GM12872 (cell line): ENCODE data around the gene GPANK1.

Experiments
- TF ChIP-seq, protein P1 (sequence below): IDR thresholded peaks from 3 replicates; pipeline ENCODE4 v1.5.1; 2011; ENCODE audit warnings: low read depth, mild to moderate bottlenecking, low read length, moderate library complexity; ENCODE audit not compliant: insufficient read depth

The GPANK1 gene

DNA sequence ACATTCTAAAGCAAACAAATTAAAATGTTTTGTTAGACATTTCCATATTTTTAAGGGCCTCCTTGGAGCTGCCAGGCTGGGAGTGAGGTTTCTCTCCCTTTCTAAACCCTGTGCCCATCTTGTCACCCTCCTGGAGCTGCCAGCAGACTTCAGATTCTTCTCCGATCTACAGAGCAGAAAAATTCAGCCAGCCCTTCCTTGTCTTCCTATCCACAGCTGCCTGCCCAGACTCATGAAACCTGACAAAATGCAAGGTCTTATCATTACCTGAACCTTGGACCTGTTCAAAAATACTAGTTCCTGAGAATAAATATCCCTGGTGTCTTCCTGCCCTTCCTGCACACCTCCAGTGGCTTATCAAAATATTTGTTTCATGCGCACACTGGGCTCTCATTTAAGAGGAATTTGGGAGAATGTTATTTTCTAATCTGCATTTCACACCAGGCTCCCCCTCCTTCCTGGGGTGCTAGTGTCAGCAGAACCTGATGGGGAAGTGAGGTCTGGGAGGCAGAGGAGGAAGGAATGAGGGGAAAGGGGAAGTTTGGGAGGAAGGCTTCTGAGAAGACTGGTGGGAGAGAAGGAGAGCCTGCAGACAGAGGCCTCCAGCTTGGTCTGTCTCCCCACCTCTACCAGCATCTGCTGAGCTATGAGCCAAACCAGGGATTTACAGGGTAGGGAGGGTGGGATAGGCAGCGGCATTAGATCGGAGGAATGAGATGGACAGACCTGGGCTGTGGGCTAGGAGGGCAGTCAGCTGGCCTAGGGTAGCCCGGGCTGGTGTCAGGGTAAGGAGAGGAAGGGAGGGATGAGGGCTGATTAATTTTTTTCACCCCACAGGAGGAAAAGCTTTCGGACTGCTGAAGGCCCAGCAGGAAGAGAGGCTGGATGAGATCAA, 49.9 kb downstream of the GPANK1 start, which contains the start of gene AIF1:
AIF1 (plus strand) TSS at position 551 of the 895 bp plus-strand sequence; CDS start at position 647, 96 bp downstream.
- TF ChIP-seq, protein P1, sequence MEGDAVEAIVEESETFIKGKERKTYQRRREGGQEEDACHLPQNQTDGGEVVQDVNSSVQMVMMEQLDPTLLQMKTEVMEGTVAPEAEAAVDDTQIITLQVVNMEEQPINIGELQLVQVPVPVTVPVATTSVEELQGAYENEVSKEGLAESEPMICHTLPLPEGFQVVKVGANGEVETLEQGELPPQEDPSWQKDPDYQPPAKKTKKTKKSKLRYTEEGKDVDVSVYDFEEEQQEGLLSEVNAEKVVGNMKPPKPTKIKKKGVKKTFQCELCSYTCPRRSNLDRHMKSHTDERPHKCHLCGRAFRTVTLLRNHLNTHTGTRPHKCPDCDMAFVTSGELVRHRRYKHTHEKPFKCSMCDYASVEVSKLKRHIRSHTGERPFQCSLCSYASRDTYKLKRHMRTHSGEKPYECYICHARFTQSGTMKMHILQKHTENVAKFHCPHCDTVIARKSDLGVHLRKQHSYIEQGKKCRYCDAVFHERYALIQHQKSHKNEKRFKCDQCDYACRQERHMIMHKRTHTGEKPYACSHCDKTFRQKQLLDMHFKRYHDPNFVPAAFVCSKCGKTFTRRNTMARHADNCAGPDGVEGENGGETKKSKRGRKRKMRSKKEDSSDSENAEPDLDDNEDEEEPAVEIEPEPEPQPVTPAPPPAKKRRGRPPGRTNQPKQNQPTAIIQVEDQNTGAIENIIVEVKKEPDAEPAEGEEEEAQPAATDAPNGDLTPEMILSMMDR, result no peak

DNA sequence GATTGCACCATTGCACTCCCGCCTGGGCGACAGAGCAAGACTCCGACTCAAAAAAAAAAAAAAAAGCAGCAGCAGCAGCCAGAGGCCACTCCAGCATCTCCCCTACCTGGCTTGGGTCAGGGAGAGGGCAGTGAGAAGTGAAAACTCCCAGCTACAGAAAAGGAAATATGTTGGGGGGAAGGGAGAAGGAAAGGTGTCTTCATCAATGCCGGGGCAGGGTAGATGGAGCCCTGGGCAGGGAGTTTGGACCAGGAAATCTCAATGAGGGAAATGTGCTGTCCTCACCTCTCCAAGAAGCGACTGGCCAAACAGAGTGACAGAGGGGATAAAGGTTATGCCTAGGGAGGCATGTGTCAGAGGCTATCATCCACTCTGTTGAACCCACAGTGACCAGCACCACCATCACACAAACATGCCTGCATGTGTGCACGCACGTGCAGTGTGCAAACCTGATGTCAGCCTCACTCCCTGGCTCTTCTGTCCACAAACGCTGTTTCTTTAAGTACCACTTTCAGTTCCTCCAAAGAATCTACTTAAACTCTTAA, 50.6 kb downstream of the GPANK1 start:
- TF ChIP-seq, protein P1, result no peak
